Mesothelial cell of epicardium (in vitro differentiated cells): Measurements from ENCODE around the gene PRUNE1. TPM values are rescaled to one million over a fixed set of nuclear protein-coding genes. Genes with fewer than 3 reads are reported as not detected.

Source experiments
- DNase-seq, 2 experiments: peaks; one replicate each; pipeline ENCODE4 v3.0.0; 2021; ENCODE audit warnings: low spot score in 2 of 2; ENCODE audit not compliant: unreplicated experiment in 2 of 2
- H3K27ac Mint-ChIP-seq: 2 replicates; pipeline ENCODE4 v1.8.0; 2021; ENCODE audit warnings: mixed read lengths
- H3K27me3 Mint-ChIP-seq: 2 replicates; pipeline ENCODE4 v1.8.0; 2021; ENCODE audit warnings: low read depth, mixed read lengths
- H3K36me3 Mint-ChIP-seq: 2 replicates; pipeline ENCODE4 v1.8.0; 2021; ENCODE audit warnings: mixed read lengths
- H3K4me1 Mint-ChIP-seq: 2 replicates; pipeline ENCODE4 v1.8.0; 2021; ENCODE audit warnings: mixed read lengths
- H3K4me3 Mint-ChIP-seq: 2 replicates; pipeline ENCODE4 v1.8.0; 2021; ENCODE audit warnings: mild to moderate bottlenecking, moderate library complexity, mixed read lengths
- H3K9me3 Mint-ChIP-seq: 2 replicates; pipeline ENCODE4 v1.8.0; 2021; ENCODE audit warnings: mixed read lengths
- total RNA-seq: library from RNA; stranded (reverse); gene quantifications from 3 replicates; pipeline ENCODE4 v1.2.1, GENCODE V29; 2021
- TF ChIP-seq, protein P1 (sequence below): fragments of 200-600 bp; sonication (generic); IDR thresholded peaks from one replicate; pipeline ENCODE4 v1.5.0; 2021; ENCODE audit warnings: antibody characterized with exemption; ENCODE audit not compliant: unreplicated experiment

The PRUNE1 gene
- total RNA-seq, 1 donor from 2014 or later = 25.4 TPM

DNA sequence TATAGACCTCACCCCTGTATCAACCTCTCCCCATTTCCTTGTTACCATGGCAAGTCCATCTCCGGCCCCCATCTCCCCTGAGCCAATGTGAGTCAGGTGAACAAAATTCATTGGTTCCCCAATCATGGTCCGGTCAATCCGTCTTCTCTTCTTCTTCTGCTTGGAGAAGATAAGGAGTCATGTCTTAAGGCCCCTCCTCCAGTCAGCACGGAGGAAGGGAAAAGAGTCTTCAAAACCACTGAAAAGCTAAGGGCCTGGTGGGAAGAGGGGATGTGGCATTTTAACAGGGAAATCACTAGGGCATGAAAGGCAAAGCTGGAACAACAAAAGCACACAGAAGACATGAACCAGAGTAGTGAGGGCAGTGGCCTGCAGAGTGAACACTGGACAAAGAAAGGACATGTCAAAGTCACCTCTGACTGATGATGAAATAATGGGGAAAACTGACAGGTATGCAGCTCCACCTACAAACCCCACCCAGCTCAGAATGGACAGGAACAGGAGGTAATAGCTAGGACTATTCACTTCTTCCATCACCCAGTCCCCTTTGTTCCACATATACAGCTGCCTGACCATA is 46.8 kb downstream of the PRUNE1 start:
- DNase-seq = no peak
- Mint-ChIP-seq H3K27me3 (no peaks in the 10 kb centered on the region), H3K4me3 (no peak overlapping the region), H3K4me1 (peaks cover 31% of the 10 kb centered on the region), H3K9me3 (no peaks in the 10 kb centered on the region), H3K27ac (no peak overlapping the region), H3K36me3 (peaks cover 17% of the 10 kb centered on the region)
- TF ChIP-seq, protein P1, sequence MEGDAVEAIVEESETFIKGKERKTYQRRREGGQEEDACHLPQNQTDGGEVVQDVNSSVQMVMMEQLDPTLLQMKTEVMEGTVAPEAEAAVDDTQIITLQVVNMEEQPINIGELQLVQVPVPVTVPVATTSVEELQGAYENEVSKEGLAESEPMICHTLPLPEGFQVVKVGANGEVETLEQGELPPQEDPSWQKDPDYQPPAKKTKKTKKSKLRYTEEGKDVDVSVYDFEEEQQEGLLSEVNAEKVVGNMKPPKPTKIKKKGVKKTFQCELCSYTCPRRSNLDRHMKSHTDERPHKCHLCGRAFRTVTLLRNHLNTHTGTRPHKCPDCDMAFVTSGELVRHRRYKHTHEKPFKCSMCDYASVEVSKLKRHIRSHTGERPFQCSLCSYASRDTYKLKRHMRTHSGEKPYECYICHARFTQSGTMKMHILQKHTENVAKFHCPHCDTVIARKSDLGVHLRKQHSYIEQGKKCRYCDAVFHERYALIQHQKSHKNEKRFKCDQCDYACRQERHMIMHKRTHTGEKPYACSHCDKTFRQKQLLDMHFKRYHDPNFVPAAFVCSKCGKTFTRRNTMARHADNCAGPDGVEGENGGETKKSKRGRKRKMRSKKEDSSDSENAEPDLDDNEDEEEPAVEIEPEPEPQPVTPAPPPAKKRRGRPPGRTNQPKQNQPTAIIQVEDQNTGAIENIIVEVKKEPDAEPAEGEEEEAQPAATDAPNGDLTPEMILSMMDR = no peak

DNA sequence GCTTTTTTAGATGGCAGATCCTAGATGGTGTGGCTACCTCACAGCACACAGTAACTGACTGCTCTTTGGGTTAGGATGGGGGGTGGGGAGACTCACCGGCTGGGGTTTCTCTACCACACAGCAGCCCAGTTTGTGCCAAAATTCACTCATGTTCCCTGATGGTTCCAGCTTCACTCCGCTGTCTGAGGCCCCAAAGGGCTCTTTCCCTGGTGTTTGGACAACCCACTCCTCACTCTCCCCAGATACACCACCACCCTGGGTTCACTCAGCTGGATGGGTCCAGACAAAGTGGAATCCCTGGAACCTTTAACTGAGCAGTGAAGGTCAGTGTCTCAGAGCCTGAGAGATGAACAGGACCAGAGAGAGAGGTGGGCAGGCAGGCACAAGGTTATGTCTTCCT is 47.3 kb downstream of the PRUNE1 start:
- H3K4me3 Mint-ChIP-seq = no peak overlapping the region
- no peak overlapping the region for H3K27ac Mint-ChIP-seq
- TF ChIP-seq, protein P1 = no peak
- H3K4me1 Mint-ChIP-seq = peaks cover 33% of the 10 kb centered on the region
- H3K36me3 Mint-ChIP-seq = peaks cover 17% of the 10 kb centered on the region
- no peak for DNase-seq
- no peaks in the 10 kb centered on the region for H3K9me3 Mint-ChIP-seq
- no peaks in the 10 kb centered on the region for H3K27me3 Mint-ChIP-seq

GRCh38 chr1:151056149-151056548 is 47.9 kb downstream of the PRUNE1 start:
- Mint-ChIP-seq H3K4me3 (no peak overlapping the region), H3K36me3 (peaks cover 17% of the 10 kb centered on the region), H3K27ac (peak overlapping the region; percentile 77), H3K4me1 (peaks cover 39% of the 10 kb centered on the region), H3K27me3 (no peaks in the 10 kb centered on the region), H3K9me3 (no peaks in the 10 kb centered on the region)
- no peak for DNase-seq
- TF ChIP-seq, protein P1 = no peak

- H3K27ac Mint-ChIP-seq = peak overlapping the region; percentile 98
- H3K4me1 Mint-ChIP-seq = peaks cover 56% of the 10 kb centered on the region
These were observed 50.4 kb downstream of the PRUNE1 start for GRCh38 chr1:151058692-151059091.

DNA sequence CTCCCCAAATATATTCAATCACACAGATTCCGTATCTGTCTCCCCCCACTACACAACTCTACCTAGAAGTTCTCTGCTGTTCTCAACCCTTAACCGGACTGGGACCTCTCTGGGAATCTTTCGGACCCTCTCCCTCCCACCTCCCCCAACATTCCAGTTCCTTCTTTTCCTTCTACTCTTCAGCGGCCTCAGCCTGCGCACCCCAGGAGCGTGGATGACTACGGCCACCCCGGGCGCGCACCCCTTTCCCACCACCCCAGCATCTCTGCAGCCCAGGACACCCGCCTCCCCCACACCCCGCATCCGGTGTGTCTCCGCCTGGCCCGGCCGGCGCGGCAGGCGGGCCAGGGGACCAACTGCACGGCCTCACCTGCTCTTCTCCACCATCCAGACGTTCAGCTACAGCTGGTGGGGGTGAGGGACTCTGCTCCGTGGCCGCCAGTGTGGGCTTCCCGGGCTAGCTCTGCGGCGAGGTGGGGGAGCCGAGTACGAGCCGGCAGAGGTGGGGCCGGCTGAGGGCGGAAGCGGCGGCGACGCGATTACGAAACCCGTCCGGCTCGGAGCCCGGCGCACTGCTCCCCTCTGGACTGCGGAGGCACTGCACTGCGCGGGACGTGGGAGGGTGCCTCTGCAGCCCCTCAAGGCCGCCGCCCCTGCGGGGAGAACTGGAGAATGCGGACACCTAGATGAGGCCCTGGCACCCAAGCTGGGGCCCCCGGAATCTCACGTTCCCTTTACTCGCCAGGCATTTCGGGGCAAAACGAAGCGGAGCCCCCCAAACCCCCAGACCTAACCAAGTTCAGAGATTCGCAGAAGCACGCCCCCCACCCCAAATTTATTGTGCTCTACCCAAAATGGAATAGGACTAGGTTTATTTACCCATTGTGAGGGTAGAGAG is 51.1 kb downstream of the PRUNE1 start, which contains the start of gene CDC42SE1:
Gene CDC42SE1, minus strand, starts transcription at position 514 of the 898 bp plus-strand sequence. CDS start 3,892 bp downstream, outside the sequence.
- peaks cover 56% of the 10 kb centered on the region for H3K4me1 Mint-ChIP-seq

More at GRCh38 chr1:151058692-151059091, 50.4 kb downstream of the PRUNE1 start:
- no peaks in the 10 kb centered on the region for H3K9me3 Mint-ChIP-seq
- peak overlapping the region; percentile 96 for H3K4me3 Mint-ChIP-seq
- peaks cover 11% of the 10 kb centered on the region for H3K36me3 Mint-ChIP-seq
- no peaks in the 10 kb centered on the region for H3K27me3 Mint-ChIP-seq
- TF ChIP-seq, protein P1 = no peak
- peak; percentile 63 to 79 for DNase-seq

More for the DNA sequence above, 51.1 kb downstream of the PRUNE1 start, which contains the start of gene CDC42SE1:
- peak within 1 kb of the TSS; percentile 98 for H3K27ac Mint-ChIP-seq
- H3K36me3 Mint-ChIP-seq = peaks cover 11% of the 10 kb centered on the region
- TF ChIP-seq, protein P1 = peak; percentile 70
- H3K9me3 Mint-ChIP-seq = no peaks in the 10 kb centered on the region
- H3K4me3 Mint-ChIP-seq = peak within 1 kb of the TSS; percentile 96
- no peaks in the 10 kb centered on the region for H3K27me3 Mint-ChIP-seq
- DNase-seq = peak; percentile 74 to 85
